ENCODE data around the gene IL1RAPL2.
"Not testable (repeated sequence)": the region's sequence is repeated elsewhere in the genome, so short reads cannot be mapped to it uniquely, and the experiment has no call there.

The IL1RAPL2 gene

GRCh38 chrX:104565791-104566680, at the start of gene IL1RAPL2:
TSS of gene IL1RAPL2 (plus strand) at chrX:104566199.
- peak; percentile 45 for DNase-seq

- no peak for DNase-seq
Measured at GRCh38 chrX:104522386-104522785, 43.6 kb upstream of the IL1RAPL2 start.

- no peak for DNase-seq
Measured at GRCh38 chrX:104523858-104524257, 42.1 kb upstream of the IL1RAPL2 start.

GRCh38 chrX:104539081-104539480, 26.9 kb upstream of the IL1RAPL2 start:
- no peak for DNase-seq

GRCh38 chrX:104542447-104542846, 23.6 kb upstream of the IL1RAPL2 start:
- not testable (repeated sequence) for DNase-seq

- no peak for DNase-seq
Measured at GRCh38 chrX:104564335-104564734, 1.7 kb upstream of the IL1RAPL2 start.

GRCh38 chrX:104564921-104565703, 887 bp upstream of the IL1RAPL2 start:
- no peak for DNase-seq

- no peak for DNase-seq
Measured at GRCh38 chrX:104566681-104567501, 892 bp downstream of the IL1RAPL2 start.

GRCh38 chrX:104567506-104567905, 1.5 kb downstream of the IL1RAPL2 start:
- DNase-seq, result no peak

GRCh38 chrX:104568304-104568915, 2.4 kb downstream of the IL1RAPL2 start:
- no peak for DNase-seq

GRCh38 chrX:104618106-104618895, 52.3 kb downstream of the IL1RAPL2 start:
- DNase-seq, result no peak

- DNase-seq, result no peak
Measured at GRCh38 chrX:104621781-104622180, 55.8 kb downstream of the IL1RAPL2 start.

- no peak for DNase-seq
Measured at GRCh38 chrX:104641176-104641575, 75.2 kb downstream of the IL1RAPL2 start.

- DNase-seq, result no peak
Measured at GRCh38 chrX:104647084-104647483, 81.1 kb downstream of the IL1RAPL2 start.

GRCh38 chrX:104659005-104659744, 93.2 kb downstream of the IL1RAPL2 start:
- DNase-seq, result no peak

GRCh38 chrX:104660092-104660491, 94.1 kb downstream of the IL1RAPL2 start:
- DNase-seq, result no peak

GRCh38 chrX:104662694-104663093, 96.7 kb downstream of the IL1RAPL2 start:
- DNase-seq, result no peak

GRCh38 chrX:104665691-104666090, 99.7 kb downstream of the IL1RAPL2 start:
- no peak for DNase-seq

- no peak for DNase-seq
Measured at GRCh38 chrX:104668550-104668949, 102.6 kb downstream of the IL1RAPL2 start.

- no peak for DNase-seq
Measured at GRCh38 chrX:104669063-104669462, 103.1 kb downstream of the IL1RAPL2 start.

- DNase-seq, result no peak
Measured at GRCh38 chrX:104670051-104670450, 104.1 kb downstream of the IL1RAPL2 start.
